ENCODE results near the gene MTIF2. TPM values are rescaled to one million over a fixed set of nuclear protein-coding genes. Genes with fewer than 3 reads are reported as not detected.

Gene MTIF2
- total and polyA plus RNA-seq, 2 donors (not counting 1 experiment from before 2014, with no cell fraction given) = 22.8 to 54.0 TPM

GRCh38 chr2:55231546-55232083 is 37.4 kb downstream of the MTIF2 start:
- Histone ChIP-seq H3K9ac (ENCODE audit: insufficient read depth, low read length) (peak overlapping the region; percentile 62), H3K4me1 (ENCODE audit: control insufficient read depth, extremely low read depth, insufficient read depth, low read length) (peaks cover 5% of the 10 kb centered on the region), H3K4me3 (replicated peaks in 1 of 4; ENCODE audit: control extremely low read depth in 1 of 4, insufficient read depth in 1 of 4, low read depth in 3 of 4, low read length in 4 of 4) (peak overlapping the region; percentile 95 to 99 (median 98)), H3K36me3 (ENCODE audit: control insufficient read depth, insufficient read depth, low read length) (peaks cover 5% of the 10 kb centered on the region), H2AFZ (ENCODE audit: low read length) (peak overlapping the region; percentile 92), H3K27ac (ENCODE audit: insufficient read depth, low read length) (peak overlapping the region; percentile 99), H3K9me3 (ENCODE audit: control insufficient read depth, insufficient read depth, low read depth, low read length) (no peaks in the 10 kb centered on the region), H3K4me2 (ENCODE audit: extremely low read depth, insufficient read depth, low read length) (peak overlapping the region; percentile 81), H3K79me2 (ENCODE audit: control insufficient read depth, insufficient read depth, low read length) (peaks cover 37% of the 10 kb centered on the region), H3K27me3 (ENCODE audit: control insufficient read depth, insufficient read depth, low read length) (no peaks in the 10 kb centered on the region), H4K20me1 (ENCODE audit: control insufficient read depth, extremely low read depth, insufficient read depth, low read length) (no peaks in the 10 kb centered on the region)
- no peak for TF ChIP-seq EZH2 (IDR thresholded peaks at IDR 0.05; ENCODE audit: low read length, missing control alignments)
- TF ChIP-seq, protein P1, sequence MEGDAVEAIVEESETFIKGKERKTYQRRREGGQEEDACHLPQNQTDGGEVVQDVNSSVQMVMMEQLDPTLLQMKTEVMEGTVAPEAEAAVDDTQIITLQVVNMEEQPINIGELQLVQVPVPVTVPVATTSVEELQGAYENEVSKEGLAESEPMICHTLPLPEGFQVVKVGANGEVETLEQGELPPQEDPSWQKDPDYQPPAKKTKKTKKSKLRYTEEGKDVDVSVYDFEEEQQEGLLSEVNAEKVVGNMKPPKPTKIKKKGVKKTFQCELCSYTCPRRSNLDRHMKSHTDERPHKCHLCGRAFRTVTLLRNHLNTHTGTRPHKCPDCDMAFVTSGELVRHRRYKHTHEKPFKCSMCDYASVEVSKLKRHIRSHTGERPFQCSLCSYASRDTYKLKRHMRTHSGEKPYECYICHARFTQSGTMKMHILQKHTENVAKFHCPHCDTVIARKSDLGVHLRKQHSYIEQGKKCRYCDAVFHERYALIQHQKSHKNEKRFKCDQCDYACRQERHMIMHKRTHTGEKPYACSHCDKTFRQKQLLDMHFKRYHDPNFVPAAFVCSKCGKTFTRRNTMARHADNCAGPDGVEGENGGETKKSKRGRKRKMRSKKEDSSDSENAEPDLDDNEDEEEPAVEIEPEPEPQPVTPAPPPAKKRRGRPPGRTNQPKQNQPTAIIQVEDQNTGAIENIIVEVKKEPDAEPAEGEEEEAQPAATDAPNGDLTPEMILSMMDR (conservative IDR thresholded peaks at IDR 0.05 in 1 of 2, IDR thresholded peaks at IDR 0.05 in 1 of 2; ENCODE audit: low read depth in 1 of 2, low read length in 2 of 2) = no peak
- DNase-seq (ENCODE audit: low read depth in 2 of 2) = peak; percentile 49 to 55

GRCh38 chr2:55230551-55230950 is 38.5 kb downstream of the MTIF2 start:
- no peak overlapping the region for H3K27ac ChIP-seq (ENCODE audit: insufficient read depth, low read length)
- peaks cover 37% of the 10 kb centered on the region for H3K79me2 ChIP-seq (ENCODE audit: control insufficient read depth, insufficient read depth, low read length)
- DNase-seq (ENCODE audit: low read depth in 2 of 2) = no peak
- H3K4me3 ChIP-seq (replicated peaks in 1 of 4; ENCODE audit: control extremely low read depth in 1 of 4, insufficient read depth in 1 of 4, low read depth in 3 of 4, low read length in 4 of 4) = no peak overlapping the region
- no peaks in the 10 kb centered on the region for H3K27me3 ChIP-seq (ENCODE audit: control insufficient read depth, insufficient read depth, low read length)
- H3K4me2 ChIP-seq (ENCODE audit: extremely low read depth, insufficient read depth, low read length) = no peak overlapping the region
- H2AFZ ChIP-seq (ENCODE audit: low read length) = no peak overlapping the region
- H3K9me3 ChIP-seq (ENCODE audit: control insufficient read depth, insufficient read depth, low read depth, low read length) = no peaks in the 10 kb centered on the region
- H3K4me1 ChIP-seq (ENCODE audit: control insufficient read depth, extremely low read depth, insufficient read depth, low read length) = peaks cover 5% of the 10 kb centered on the region
- no peak overlapping the region for H3K9ac ChIP-seq (ENCODE audit: insufficient read depth, low read length)
- TF ChIP-seq, protein P1 (conservative IDR thresholded peaks at IDR 0.05 in 1 of 2, IDR thresholded peaks at IDR 0.05 in 1 of 2; ENCODE audit: low read depth in 1 of 2, low read length in 2 of 2) = no peak
- TF ChIP-seq EZH2 (IDR thresholded peaks at IDR 0.05; ENCODE audit: low read length, missing control alignments) = no peak
- peaks cover 3% of the 10 kb centered on the region for H3K36me3 ChIP-seq (ENCODE audit: control insufficient read depth, insufficient read depth, low read length)
- no peaks in the 10 kb centered on the region for H4K20me1 ChIP-seq (ENCODE audit: control insufficient read depth, extremely low read depth, insufficient read depth, low read length)

GRCh38 chr2:55229221-55229620 is 39.8 kb downstream of the MTIF2 start:
- H2AFZ ChIP-seq (ENCODE audit: low read length) = no peak overlapping the region
- H3K4me3 ChIP-seq (replicated peaks in 1 of 4; ENCODE audit: control extremely low read depth in 1 of 4, insufficient read depth in 1 of 4, low read depth in 3 of 4, low read length in 4 of 4) = no peak overlapping the region
- no peak overlapping the region for H3K27ac ChIP-seq (ENCODE audit: insufficient read depth, low read length)
- TF ChIP-seq, protein P1 (conservative IDR thresholded peaks at IDR 0.05 in 1 of 2, IDR thresholded peaks at IDR 0.05 in 1 of 2; ENCODE audit: low read depth in 1 of 2, low read length in 2 of 2) = no peak
- no peak for TF ChIP-seq EZH2 (IDR thresholded peaks at IDR 0.05; ENCODE audit: low read length, missing control alignments)
- peaks cover under 1% of the 10 kb centered on the region for H3K36me3 ChIP-seq (ENCODE audit: control insufficient read depth, insufficient read depth, low read length)
- no peak overlapping the region for H3K4me2 ChIP-seq (ENCODE audit: extremely low read depth, insufficient read depth, low read length)
- no peaks in the 10 kb centered on the region for H3K27me3 ChIP-seq (ENCODE audit: control insufficient read depth, insufficient read depth, low read length)
- H3K79me2 ChIP-seq (ENCODE audit: control insufficient read depth, insufficient read depth, low read length) = peaks cover 32% of the 10 kb centered on the region
- peak in 1 of 2 donors; percentile 19 for DNase-seq (ENCODE audit: low read depth in 2 of 2)
- peaks cover 5% of the 10 kb centered on the region for H3K4me1 ChIP-seq (ENCODE audit: control insufficient read depth, extremely low read depth, insufficient read depth, low read length)
- no peak overlapping the region for H3K9ac ChIP-seq (ENCODE audit: insufficient read depth, low read length)
- H3K9me3 ChIP-seq (ENCODE audit: control insufficient read depth, insufficient read depth, low read depth, low read length) = no peaks in the 10 kb centered on the region
- no peaks in the 10 kb centered on the region for H4K20me1 ChIP-seq (ENCODE audit: control insufficient read depth, extremely low read depth, insufficient read depth, low read length)

Measured in fibroblast of lung (primary cell).